GDM1 (cell line): ENCODE measurements around the gene C22orf23.

Experiments used
- DNase-seq: peaks from one replicate; lab custom pipeline; 2025; lab: John Stamatoyannopoulos, UW

Gene C22orf23

DNA sequence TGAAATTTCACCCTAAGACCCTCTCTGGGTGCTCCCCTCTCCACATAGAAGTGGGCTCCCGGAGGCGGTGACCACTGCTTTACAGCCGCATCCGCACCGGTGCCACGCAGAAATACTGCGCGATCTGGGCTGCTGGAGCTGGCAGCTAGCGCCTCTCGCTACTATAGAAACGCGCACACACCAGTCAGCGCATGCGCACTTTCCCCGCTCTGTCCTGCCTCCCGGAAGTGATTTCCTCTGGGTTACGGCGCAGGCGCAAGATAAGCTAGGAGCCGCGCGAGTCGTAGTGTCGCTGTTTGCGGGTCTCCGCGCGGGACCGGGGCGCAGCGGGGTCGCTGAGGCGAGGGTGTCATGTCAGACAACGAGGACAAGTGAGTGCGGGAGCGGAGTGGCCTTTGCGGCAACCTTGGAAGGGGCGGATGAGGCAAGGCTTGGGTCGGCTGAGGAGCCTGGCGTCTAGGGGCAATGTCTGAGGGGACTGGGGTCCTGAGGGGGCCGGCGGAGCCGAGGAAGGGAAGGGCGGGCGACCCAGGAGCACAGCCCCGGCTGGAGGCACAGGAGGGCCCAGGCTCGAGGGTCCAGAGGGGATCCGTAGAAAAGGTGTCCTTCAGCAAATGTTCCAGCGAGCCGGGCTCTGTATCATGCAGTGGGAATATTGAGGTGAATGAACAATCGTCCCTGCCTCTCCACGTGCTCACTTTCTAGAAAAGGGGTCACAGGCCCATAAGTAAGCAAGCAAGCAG, at the start of gene C22orf23, which contains the start of gene POLR2F:
Gene C22orf23 (minus strand): TSS at position 165 of the 743 bp plus-strand sequence. CDS start 452 bp downstream, outside the sequence.
Gene POLR2F (plus strand): TSS at position 263 of the 743 bp plus-strand sequence. CDS start 89 bp downstream, at position 352.
- peak; percentile 89 for DNase-seq

GRCh38 chr22:37999640-38000272, 46.4 kb upstream of the C22orf23 start:
- DNase-seq: peak; percentile 71

DNA sequence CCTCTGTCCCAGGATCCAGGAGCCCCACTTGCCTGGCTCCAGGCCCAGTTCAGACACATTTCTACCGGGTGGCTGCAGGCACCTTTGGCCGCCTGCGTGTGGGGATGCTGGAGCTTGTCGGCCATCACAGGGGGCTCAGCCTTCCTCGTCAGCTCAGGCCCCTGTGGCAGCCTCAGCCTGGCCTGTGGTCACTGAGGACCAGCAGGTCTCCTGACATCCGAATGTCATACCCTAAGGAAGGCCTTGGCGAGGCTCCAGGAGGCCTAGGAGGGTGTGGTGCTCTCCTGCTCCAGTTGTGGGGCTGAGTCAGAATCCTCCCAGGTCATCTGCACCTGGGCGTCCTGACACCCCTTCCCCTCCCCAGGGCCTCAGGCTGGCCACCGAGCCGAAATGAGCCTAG, 45.8 kb upstream of the C22orf23 start:
- no peak for DNase-seq

DNA sequence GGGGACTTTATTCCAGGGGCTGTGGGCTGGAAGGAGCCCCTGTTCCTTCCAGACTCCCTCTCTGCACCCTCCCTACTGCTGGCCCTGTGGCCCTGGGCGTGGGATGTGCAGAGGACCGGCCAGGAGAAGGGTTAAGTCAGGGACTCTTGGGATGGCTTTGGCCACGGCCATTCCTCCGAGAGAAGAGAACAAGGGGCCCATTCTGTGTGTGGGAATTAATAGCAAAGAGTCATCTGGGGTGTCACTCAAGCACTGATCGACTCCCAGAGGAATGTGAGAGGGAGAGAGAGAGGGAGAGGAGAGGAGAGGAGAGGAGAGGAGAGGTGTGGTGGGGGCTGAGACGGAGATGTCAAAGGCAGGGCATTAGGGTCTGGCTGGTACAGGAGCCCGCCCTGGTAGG, 45.1 kb upstream of the C22orf23 start:
- DNase-seq: no peak

DNA sequence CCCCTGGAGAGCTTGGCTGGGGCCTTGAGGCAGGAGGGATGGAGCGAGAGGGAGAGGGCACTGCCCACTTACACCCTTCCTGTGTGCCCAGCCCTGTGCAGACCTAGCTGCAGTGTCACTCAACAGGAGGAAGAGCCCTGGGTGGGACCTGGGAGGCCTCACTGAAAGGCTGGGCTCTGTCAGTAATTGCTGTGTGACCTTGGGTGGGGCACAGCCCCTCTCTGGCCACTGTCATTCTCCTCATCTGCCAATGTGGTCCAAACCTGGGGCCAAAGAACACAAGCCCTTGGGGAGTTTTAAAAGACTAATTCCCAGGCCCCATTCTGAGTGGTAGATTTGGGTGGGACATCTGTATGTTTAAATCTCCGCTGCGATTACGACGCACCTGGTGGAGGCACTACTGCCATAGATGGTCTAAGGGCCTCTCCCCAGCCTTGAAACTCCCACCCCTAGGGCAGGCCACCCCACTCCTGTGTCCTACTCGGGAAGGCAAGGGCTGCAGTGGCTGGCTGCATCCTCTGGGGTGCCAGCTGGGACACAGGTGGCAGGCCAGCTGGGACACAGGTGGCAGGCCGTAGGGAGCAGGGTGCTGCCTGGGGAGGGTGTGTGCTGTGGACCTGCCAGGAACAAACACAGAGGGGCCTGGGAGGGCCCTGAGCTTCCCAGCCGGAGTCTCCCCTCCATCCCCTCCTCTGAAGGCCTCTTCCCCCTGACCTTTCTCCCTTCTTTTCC, 43.3 kb upstream of the C22orf23 start:
- DNase-seq: no peak

DNA sequence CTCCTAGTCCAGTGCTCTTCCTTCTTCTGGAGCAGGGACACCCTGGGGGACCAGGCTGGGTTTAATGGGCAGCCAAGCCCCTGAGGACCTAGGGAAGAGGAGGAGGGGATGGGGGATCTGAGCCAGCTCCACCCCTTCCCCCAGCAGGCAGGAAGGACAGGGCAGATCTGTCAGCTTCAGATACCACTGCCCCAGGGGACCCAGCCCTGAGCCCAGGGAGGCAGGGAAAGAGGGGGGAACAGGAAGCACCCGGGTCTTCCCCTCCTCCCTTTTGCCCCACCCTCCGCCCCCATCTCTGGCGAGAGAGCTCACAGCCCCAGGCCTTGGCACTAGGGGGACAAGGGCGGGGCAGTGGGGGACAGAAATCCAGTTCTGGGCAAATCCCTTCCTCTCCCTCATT, 42.7 kb upstream of the C22orf23 start:
- peak; percentile 65 for DNase-seq

GRCh38 chr22:37995460-37995859, 42.1 kb upstream of the C22orf23 start:
- DNase-seq: no peak

DNA sequence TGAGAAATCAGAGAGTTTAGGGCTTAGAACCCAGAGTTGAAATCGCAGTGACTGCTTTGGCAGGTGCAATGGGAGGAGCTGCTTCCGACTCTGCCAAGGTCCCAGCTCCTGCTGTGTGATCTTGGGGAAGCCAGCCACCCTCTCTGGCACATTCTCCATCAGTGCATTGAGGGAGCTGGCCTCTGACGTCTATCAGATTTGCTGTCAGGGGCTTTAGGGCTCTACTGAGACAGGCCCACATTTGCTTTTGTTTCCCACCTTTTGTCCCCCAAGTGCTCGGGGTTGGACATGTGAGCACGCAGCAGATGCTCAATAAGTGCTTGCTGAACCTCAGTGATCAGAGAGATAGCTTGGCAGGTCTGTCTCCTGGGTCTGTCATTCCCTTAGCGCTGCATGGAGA, 41.6 kb upstream of the C22orf23 start:
- DNase-seq: no peak

DNA sequence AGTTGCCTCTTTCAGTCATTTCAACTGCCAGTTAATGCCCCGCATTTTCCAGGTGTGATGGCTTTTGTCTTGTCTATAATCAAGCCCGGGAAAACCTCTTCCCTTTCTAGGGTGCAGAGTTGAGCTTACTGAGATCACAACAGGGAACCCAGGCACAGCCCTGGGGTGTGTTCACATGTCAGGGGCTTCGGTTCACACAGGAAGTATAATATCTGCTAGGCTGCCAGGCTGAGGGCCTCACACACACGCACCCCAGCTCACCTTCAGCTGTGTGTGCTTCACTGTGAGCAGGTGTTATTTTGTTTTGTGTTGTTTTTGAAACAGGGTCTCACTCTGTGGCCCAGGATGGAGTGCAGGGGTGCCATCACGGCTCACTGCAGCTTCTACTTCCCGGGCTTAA, 40.6 kb upstream of the C22orf23 start:
- no peak for DNase-seq

- no peak for DNase-seq
These were observed 38.5 kb upstream of the C22orf23 start for GRCh38 chr22:37991731-37992442.

DNA sequence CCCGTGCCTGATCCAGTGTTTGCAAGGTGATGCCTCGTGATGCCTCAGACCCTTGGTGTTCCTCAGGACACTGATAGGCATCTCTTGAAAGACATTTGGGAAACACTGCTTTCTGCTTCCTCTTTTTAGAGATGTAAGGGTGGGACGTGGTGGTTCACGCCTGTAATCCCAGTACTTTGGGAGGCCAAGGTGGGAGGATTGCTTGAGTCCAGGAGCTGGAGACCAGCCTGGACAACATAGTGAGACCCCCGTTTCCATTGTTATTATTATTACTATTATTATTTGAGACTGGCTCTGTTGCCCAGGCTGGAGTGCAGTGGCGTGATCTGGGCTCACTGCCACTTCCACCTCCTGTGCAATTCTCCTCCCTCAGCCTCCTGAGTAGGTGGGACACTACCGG, 37.5 kb upstream of the C22orf23 start:
- no peak for DNase-seq

DNA sequence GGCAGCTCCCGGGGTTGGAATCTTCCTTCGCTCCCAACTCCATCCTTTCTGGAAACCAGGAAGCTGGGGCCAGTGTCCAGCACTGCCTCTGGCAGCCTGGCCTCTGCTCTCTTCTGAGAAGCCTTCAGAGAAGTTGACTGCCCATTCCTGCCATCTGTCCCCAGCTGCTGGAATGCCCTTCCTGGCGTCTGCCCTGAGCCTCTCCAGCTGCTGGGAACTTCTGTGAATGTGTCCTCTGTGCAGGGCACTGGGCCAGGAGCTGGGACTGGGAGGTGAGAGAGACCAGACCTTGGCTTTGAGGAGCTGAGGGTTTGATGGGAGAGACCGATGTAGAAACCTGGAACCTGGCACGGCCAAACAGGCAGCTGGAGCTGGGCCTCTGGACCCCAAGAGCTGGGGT, 36.9 kb upstream of the C22orf23 start:
- no peak for DNase-seq

- DNase-seq: no peak
These were observed 36.0 kb upstream of the C22orf23 start for GRCh38 chr22:37989146-37990045.

GRCh38 chr22:37986371-37986770, 33.0 kb upstream of the C22orf23 start:
- no peak for DNase-seq

- no peak for DNase-seq
These were observed 32.4 kb upstream of the C22orf23 start for GRCh38 chr22:37985751-37986281.

DNA sequence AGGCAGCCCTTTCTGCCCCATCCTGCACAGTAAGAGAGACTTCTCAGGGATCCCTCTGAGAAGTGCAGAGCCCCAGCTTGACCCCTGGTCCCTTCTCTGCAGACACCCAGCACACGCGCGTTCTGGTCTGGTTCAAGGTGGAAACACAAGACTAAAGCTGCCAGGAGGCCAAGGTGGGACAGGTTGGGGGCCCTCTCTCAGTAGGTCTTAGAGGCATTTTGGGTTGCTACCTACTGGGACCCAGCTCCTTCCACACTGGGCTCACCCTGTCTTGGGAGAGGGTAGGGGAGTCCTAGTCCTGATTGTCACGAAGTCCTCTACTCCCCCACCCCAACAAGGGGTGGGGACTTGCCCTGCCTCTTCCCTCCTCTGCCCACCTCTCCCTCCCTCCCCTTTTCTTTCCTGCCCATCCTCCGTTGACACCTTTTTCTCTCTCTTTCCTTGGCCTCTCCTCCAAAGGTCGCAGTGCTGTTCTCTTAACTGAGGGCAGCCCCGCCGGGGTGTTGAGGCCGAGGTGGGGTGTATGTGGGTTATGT, 31.7 kb upstream of the C22orf23 start:
- no peak for DNase-seq

DNA sequence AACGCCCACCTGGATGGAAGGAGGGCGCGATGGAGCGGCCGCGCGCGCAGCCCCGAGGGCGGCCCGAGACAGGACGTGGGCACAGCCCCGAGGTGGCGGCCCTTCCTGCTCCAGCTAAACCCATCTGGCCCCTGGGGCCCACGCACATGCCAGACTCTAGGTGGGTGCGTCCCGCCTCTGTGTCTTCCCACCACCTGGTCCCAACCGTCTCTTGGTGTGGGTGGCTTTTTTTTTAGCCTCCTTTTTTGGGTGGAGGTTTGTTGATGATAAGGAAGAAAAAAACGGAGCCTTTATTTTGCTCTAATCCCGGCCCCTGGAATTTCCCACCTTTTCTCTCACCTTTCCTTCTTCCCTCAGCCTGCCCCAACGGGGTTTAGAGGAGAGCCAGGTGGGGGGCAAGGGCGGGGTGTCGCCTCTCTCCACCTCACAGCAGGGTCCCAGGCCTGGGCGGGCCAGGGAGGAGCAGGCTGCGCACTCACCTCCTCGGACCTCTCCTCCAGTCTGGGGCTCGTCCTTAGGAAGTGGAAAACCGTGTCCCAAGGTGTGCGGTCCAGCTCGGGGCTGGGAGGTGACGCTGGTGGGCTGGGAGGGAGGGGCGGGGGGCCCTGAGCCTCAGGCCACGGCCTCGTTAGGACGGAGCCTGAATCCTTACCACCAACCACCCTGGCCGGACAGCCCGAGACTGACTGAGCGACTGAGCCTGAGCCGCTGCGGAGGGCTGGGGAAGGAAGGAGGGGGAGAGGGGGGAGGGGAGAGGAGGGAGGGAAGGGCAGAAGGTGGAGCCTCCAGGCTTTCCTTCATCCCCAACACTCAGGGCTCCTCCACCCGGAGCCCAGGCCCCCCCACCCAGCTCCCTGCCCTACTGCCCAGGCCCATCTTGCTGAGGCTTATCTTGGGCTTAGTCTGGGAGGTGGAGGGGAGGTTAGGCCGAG, 30.7 kb upstream of the C22orf23 start, which contains the start of gene SOX10:
Gene SOX10 (minus strand): TSS at position 696 of the 932 bp plus-strand sequence. CDS start 771 bp downstream, outside the sequence.
- no peak for DNase-seq

DNA sequence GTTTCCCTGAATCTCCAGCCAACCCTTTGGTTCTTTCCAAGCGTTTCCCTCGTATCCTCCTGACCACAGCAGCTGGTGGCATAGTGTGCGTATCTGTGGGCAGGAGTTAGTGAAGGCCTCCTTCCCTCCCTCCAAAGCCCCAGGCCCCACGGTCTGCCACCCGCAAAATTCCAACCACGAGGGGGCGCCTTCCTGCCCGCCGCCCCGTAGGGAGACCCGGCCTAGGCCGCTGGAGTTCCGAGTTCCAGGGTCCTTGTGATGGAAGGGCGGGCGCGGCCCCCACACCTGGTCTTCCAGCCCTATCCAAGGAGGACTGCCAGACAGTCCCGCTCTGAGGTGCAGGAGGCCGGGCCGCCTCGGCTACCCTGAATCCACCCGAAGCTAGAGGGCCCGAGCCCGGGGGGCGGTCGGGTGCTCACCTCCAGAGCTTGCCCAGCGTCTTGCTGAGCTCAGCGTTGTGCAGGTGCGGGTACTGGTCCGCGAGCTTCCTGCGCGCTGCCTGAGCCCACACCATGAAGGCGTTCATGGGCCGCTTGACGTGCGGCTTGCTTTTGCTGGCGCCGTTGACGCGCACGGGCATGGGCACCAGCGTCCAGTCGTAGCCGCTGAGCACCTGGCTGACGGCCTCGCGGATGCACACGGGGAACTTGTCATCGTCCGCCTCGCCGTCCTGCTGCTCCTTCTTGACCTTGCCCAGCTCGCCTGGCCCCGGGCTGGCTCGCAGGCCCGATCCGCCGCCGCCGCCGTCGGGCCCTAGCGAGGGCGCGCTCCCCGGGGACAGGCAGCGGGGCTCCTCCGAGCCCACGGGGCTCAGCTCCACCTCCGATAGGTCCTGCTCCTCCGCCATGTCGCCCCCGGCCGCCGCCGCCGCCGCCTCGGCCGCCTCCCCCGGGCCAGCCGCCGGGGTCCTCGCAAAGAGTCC, 29.8 kb upstream of the C22orf23 start:
- no peak for DNase-seq
